SK-N-SH (cell line): ENCODE data around the gene DCAF8L2. TPM values are rescaled to one million over a fixed set of nuclear protein-coding genes. Genes with fewer than 3 reads are reported as not detected.
"Not testable (repeated sequence)": the region's sequence is repeated elsewhere in the genome, so short reads cannot be mapped to it uniquely, and the experiment has no call there.

Experiments
- CTCF ChIA-PET: fragments of 300-600, 350-600 bp; formaldehyde crosslinking; extraction: SDS; loops from one replicate; lab custom pipeline; 2021; lab: Yijun Ruan, JAX
- POLR2A ChIA-PET: fragments of 350-600 bp; sonication (Branson Sonifier 250); formaldehyde crosslinking; extraction: SDS; loops from one replicate; lab custom pipeline; 2020; ENCODE audit warnings: antibody characterized with exemption, inconsistent platforms; lab: Yijun Ruan, JAX
- DNase-seq: peaks from one replicate; pipeline ENCODE4 v3.0.0; 2012
- H2AFZ ChIP-seq: fragments of 200-600 bp; sonication (generic); 2 replicates; pipeline ENCODE4 v1.8.1; 2016; ENCODE audit warnings: antibody characterized with exemption, mild to moderate bottlenecking, low read depth
- H3F3A ChIP-seq: fragments of 200-600 bp; sonication (generic); replicated peaks from 2 replicates; pipeline ENCODE3; 2016; ENCODE audit warnings: antibody characterized with exemption, mild to moderate bottlenecking; ENCODE audit not compliant: insufficient read depth
- H3K27ac ChIP-seq, 2 experiments: fragments of 200-500 bp in 1 of 2; fragments of 200-600 bp in 1 of 2; sonication (Bioruptor generic) in 1 of 2; sonication (generic), shearing (Covaris generic) in 1 of 2; 2 replicates each; pipeline versions ENCODE4 v1.5.1 to v1.6.1; 2014 to 2016; ENCODE audit warnings: low read depth in 2 of 2, inconsistent platforms in 1 of 2, low read length in 1 of 2, mild to moderate bottlenecking in 1 of 2, mixed read lengths in 1 of 2
- H3K27me3 ChIP-seq: fragments of 200-600 bp; sonication (generic), shearing (Covaris generic); 2 replicates; pipeline ENCODE4 v1.6.1; 2016; ENCODE audit warnings: mixed run types; ENCODE audit not compliant: insufficient read depth
- H3K36me3 ChIP-seq, 2 experiments: fragments of 200-500 bp in 1 of 2; fragments of 200-600 bp in 1 of 2; sonication (Bioruptor generic) in 1 of 2; sonication (generic) in 1 of 2; replicated peaks in 1 of 2; 2 replicates each; pipeline versions ENCODE3 to v1.5.1; 2014 to 2016; ENCODE audit warnings: low read length in 1 of 2, mild to moderate bottlenecking in 1 of 2; ENCODE audit not compliant: insufficient read depth in 2 of 2, control insufficient read depth in 1 of 2
- H3K4me1 ChIP-seq, 2 experiments: fragments of 200-500 bp in 1 of 2; fragments of 200-600 bp in 1 of 2; sonication (Bioruptor generic) in 1 of 2; sonication (generic), shearing (Covaris generic) in 1 of 2; 2 replicates each; pipeline versions ENCODE4 v1.5.1 to v1.6.1; 2014 to 2016; ENCODE audit warnings: low read depth in 1 of 2, low read length in 1 of 2, mixed run types in 1 of 2; ENCODE audit not compliant: insufficient read depth in 2 of 2, control insufficient read depth in 1 of 2
- H3K4me2 ChIP-seq: fragments of 200-600 bp; sonication (generic), shearing (Covaris generic); 2 replicates; pipeline ENCODE4 v1.6.1; 2017; ENCODE audit warnings: mixed run types
- H3K4me3 ChIP-seq, 2 experiments: fragments of 200-500 bp in 1 of 2; fragments of 200-600 bp in 1 of 2; sonication (Bioruptor generic) in 1 of 2; sonication (generic), shearing (Covaris generic) in 1 of 2; 2 replicates each; pipeline versions ENCODE4 v1.5.1 to v1.8.1; 2014 to 2016; ENCODE audit warnings: low read depth in 2 of 2, inconsistent platforms in 1 of 2, low read length in 1 of 2, mild to moderate bottlenecking in 1 of 2, mixed read lengths in 1 of 2, moderate library complexity in 1 of 2
- H3K79me2 ChIP-seq: fragments of 200-600 bp; sonication (generic); 2 replicates; pipeline ENCODE4 v1.8.1; 2017; ENCODE audit warnings: mild to moderate bottlenecking; ENCODE audit not compliant: insufficient read depth
- H3K9ac ChIP-seq: fragments of 200-600 bp; sonication (generic); 2 replicates; pipeline ENCODE4 v1.6.1; 2017; ENCODE audit warnings: mixed run types
- H3K9me2 ChIP-seq: fragments of 200-600 bp; sonication (generic); 2 replicates; pipeline ENCODE4 v1.6.1; 2017; ENCODE audit warnings: mixed run types
- H3K9me3 ChIP-seq: fragments of 200-600 bp; sonication (generic); 2 replicates; pipeline ENCODE4 v1.6.1; 2017; ENCODE audit warnings: mixed run types, mild to moderate bottlenecking, moderate library complexity
- H4K20me1 ChIP-seq: fragments of 200-600 bp; sonication (generic); 2 replicates; pipeline ENCODE4 v1.6.1; 2017; ENCODE audit warnings: mild to moderate bottlenecking, mixed run types; ENCODE audit not compliant: insufficient read depth
- CHD2 ChIP-seq: fragments of 150-350 bp; IDR thresholded peaks from 2 replicates; pipeline ENCODE4 v1.6.1; 2018; ENCODE audit warnings: low read length; ENCODE audit not compliant: partially characterized antibody
- EZH2phosphoT487 ChIP-seq: fragments of 200-600 bp; sonication (generic); IDR thresholded peaks from 2 replicates; pipeline ENCODE4 v1.6.1; 2017; ENCODE audit warnings: low read depth, mixed run types, mild to moderate bottlenecking, antibody characterized with exemption, moderate library complexity, borderline replicate concordance
- FOXJ3 ChIP-seq: sonication (generic); formaldehyde crosslinking; IDR thresholded peaks from 2 replicates; pipeline ENCODE4 v1.5.1; 2020; ENCODE audit warnings: mild to moderate bottlenecking, missing genetic modification reagents
- GABPA ChIP-seq: IDR thresholded peaks from 2 replicates; pipeline ENCODE4 v1.4.0; 2012; ENCODE audit warnings: low read depth, mild to moderate bottlenecking
- GATA2 ChIP-seq: sonication (generic); formaldehyde crosslinking; IDR thresholded peaks from 2 replicates; pipeline ENCODE4 v1.5.0; 2020; ENCODE audit warnings: mild to moderate bottlenecking, missing genetic modification reagents
- JUND ChIP-seq: IDR thresholded peaks from 2 replicates; pipeline ENCODE4 v1.4.0; 2012
- MXI1 ChIP-seq: IDR thresholded peaks from 2 replicates; pipeline ENCODE4 v1.6.1; 2012; ENCODE audit warnings: mild to moderate bottlenecking, low read depth, low read length, improper control_type of control experiment
- NFIC ChIP-seq: IDR thresholded peaks from 2 replicates; pipeline ENCODE4 v1.4.0; 2012; ENCODE audit warnings: borderline replicate concordance
- NRF1 ChIP-seq: IDR thresholded peaks from 2 replicates; pipeline ENCODE4 v1.6.1; 2012; ENCODE audit warnings: low read depth, mild to moderate bottlenecking, low read length
- POLR2AphosphoS5 ChIP-seq: IDR thresholded peaks from 2 replicates; pipeline ENCODE4 v1.6.1; 2012; ENCODE audit warnings: low read depth, low read length
- RFX5 ChIP-seq: IDR thresholded peaks from 2 replicates; pipeline ENCODE4 v1.6.1; 2012; ENCODE audit warnings: mild to moderate bottlenecking, improper control_type of control experiment, low read length
- RXRA ChIP-seq: IDR thresholded peaks from 2 replicates; pipeline ENCODE4 v1.4.0; 2012; ENCODE audit warnings: low read depth, mild to moderate bottlenecking, borderline replicate concordance
- SMC3 ChIP-seq: IDR thresholded peaks from 2 replicates; pipeline ENCODE4 v1.6.1; 2012; ENCODE audit warnings: low read depth, low read length, improper control_type of control experiment
- TEAD4 ChIP-seq: IDR thresholded peaks from 2 replicates; pipeline ENCODE4 v1.4.0; 2012; ENCODE audit warnings: mild to moderate bottlenecking, borderline replicate concordance; ENCODE audit not compliant: insufficient read depth
- WGBS: methylation state at CpG from one replicate; pipeline ENCODE4 v1.1.6; 2017; ENCODE audit warnings: low lambda C conversion rate; 5-methylcytosine and 5-hydroxymethylcytosine counted together
- polyA plus RNA-seq, 3 experiments: library from polyadenylated mRNA; depleted of rRNA; stranded (reverse); fragments of >200 nt; gene quantifications; 2 replicates each; pipeline ENCODE4 v1.2.3, GENCODE V29; 2012
- TF ChIP-seq, protein P1 (sequence below): IDR thresholded peaks from 2 replicates; pipeline ENCODE4 v1.4.0; 2012; ENCODE audit warnings: low read depth, borderline replicate concordance
- TF ChIP-seq, protein P2 (sequence below): IDR thresholded peaks from 2 replicates; pipeline ENCODE4 v1.4.0; 2012; ENCODE audit warnings: low read depth, borderline replicate concordance
- TF ChIP-seq, protein P3 (sequence below): IDR thresholded peaks from 2 replicates; pipeline ENCODE4; 2012
- TF ChIP-seq, protein P4 (sequence below): IDR thresholded peaks from 2 replicates; pipeline ENCODE4 v1.6.1; 2012; ENCODE audit warnings: mild to moderate bottlenecking, low read depth, low read length, moderate library complexity
- TF ChIP-seq, protein P5 (sequence below): fragments of 150-350 bp; IDR thresholded peaks from 2 replicates; pipeline ENCODE4 v1.6.1; 2017; ENCODE audit warnings: antibody characterized with exemption, low read length, low read depth, borderline replicate concordance

Gene DCAF8L2
- 0.33 and 0.36 TPM in 2 replicates for polyA plus RNA-seq (2012; rRNA removed)
- 0.35 and 0.38 TPM in 2 replicates for polyA plus RNA-seq (2012; cell fraction: cytosol; rRNA removed)
- polyA plus RNA-seq (2012; cell fraction: nucleus; rRNA removed) = 0.25 and 0.36 TPM in 2 replicates

DNA sequence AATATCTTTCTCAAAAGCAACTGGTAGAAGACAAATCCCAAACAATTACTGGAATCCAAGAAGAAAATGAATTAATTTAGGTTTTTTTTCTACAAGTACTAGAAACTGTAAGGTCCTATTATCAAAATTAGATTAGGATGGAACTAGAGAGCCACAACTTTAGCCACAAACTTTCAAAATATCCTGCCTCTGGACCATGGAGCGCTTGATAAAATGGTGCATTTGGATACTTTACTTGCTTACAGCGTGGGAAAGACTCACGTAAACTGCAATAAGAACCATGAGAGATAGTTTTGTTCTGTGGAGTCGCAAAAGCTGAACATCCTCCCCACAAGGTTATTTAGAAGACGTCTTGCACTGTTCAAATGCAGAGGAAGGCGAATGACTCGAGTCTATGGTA, at the start of gene DCAF8L2:
DCAF8L2 (plus strand) TSS at position 301 of the 400 bp plus-strand sequence. CDS start 156,552 bp downstream, outside the sequence.
- H3K36me3 ChIP-seq = no peaks in the 10 kb centered on the region
- 0 out of 2 replicates have a peak, but pooled peaks cover 3% of the 10 kb centered on the region for H4K20me1 ChIP-seq
- no peaks in the 10 kb centered on the region for H3K27me3 ChIP-seq
- ChIA-PET CTCF (no interaction called here), POLR2A (no interaction called here)
- H3K4me2 ChIP-seq = no peak within 1 kb of the TSS
- no peak for DNase-seq
- H3K9me2 ChIP-seq = no peaks in the 10 kb centered on the region
- no peak for TF ChIP-seq TEAD4
- no peak for TF ChIP-seq POLR2AphosphoS5
- TF ChIP-seq RFX5 = no peak
- TF ChIP-seq JUND = no peak
- no peak for TF ChIP-seq GABPA
- no peak for TF ChIP-seq RXRA
- no peak for TF ChIP-seq CHD2
- TF ChIP-seq, protein P1, sequence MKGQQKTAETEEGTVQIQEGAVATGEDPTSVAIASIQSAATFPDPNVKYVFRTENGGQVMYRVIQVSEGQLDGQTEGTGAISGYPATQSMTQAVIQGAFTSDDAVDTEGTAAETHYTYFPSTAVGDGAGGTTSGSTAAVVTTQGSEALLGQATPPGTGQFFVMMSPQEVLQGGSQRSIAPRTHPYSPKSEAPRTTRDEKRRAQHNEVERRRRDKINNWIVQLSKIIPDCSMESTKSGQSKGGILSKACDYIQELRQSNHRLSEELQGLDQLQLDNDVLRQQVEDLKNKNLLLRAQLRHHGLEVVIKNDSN = no peak
- no peak for TF ChIP-seq SMC3
- TF ChIP-seq FOXJ3 = no peak
- TF ChIP-seq NRF1 = no peak
- TF ChIP-seq, protein P2, sequence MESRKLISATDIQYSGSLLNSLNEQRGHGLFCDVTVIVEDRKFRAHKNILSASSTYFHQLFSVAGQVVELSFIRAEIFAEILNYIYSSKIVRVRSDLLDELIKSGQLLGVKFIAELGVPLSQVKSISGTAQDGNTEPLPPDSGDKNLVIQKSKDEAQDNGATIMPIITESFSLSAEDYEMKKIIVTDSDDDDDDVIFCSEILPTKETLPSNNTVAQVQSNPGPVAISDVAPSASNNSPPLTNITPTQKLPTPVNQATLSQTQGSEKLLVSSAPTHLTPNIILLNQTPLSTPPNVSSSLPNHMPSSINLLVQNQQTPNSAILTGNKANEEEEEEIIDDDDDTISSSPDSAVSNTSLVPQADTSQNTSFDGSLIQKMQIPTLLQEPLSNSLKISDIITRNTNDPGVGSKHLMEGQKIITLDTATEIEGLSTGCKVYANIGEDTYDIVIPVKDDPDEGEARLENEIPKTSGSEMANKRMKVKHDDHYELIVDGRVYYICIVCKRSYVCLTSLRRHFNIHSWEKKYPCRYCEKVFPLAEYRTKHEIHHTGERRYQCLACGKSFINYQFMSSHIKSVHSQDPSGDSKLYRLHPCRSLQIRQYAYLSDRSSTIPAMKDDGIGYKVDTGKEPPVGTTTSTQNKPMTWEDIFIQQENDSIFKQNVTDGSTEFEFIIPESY = no peak
- TF ChIP-seq, protein P3, sequence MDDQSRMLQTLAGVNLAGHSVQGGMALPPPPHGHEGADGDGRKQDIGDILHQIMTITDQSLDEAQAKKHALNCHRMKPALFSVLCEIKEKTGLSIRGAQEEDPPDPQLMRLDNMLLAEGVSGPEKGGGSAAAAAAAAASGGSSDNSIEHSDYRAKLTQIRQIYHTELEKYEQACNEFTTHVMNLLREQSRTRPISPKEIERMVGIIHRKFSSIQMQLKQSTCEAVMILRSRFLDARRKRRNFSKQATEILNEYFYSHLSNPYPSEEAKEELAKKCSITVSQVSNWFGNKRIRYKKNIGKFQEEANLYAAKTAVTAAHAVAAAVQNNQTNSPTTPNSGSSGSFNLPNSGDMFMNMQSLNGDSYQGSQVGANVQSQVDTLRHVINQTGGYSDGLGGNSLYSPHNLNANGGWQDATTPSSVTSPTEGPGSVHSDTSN = no peak
- no peak for TF ChIP-seq NFIC
- TF ChIP-seq, protein P4, sequence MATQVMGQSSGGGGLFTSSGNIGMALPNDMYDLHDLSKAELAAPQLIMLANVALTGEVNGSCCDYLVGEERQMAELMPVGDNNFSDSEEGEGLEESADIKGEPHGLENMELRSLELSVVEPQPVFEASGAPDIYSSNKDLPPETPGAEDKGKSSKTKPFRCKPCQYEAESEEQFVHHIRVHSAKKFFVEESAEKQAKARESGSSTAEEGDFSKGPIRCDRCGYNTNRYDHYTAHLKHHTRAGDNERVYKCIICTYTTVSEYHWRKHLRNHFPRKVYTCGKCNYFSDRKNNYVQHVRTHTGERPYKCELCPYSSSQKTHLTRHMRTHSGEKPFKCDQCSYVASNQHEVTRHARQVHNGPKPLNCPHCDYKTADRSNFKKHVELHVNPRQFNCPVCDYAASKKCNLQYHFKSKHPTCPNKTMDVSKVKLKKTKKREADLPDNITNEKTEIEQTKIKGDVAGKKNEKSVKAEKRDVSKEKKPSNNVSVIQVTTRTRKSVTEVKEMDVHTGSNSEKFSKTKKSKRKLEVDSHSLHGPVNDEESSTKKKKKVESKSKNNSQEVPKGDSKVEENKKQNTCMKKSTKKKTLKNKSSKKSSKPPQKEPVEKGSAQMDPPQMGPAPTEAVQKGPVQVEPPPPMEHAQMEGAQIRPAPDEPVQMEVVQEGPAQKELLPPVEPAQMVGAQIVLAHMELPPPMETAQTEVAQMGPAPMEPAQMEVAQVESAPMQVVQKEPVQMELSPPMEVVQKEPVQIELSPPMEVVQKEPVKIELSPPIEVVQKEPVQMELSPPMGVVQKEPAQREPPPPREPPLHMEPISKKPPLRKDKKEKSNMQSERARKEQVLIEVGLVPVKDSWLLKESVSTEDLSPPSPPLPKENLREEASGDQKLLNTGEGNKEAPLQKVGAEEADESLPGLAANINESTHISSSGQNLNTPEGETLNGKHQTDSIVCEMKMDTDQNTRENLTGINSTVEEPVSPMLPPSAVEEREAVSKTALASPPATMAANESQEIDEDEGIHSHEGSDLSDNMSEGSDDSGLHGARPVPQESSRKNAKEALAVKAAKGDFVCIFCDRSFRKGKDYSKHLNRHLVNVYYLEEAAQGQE = no peak
- TF ChIP-seq MXI1 = no peak
- TF ChIP-seq, protein P5, sequence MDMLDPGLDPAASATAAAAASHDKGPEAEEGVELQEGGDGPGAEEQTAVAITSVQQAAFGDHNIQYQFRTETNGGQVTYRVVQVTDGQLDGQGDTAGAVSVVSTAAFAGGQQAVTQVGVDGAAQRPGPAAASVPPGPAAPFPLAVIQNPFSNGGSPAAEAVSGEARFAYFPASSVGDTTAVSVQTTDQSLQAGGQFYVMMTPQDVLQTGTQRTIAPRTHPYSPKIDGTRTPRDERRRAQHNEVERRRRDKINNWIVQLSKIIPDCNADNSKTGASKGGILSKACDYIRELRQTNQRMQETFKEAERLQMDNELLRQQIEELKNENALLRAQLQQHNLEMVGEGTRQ = no peak
- TF ChIP-seq GATA2 = no peak
- no peak for TF ChIP-seq EZH2phosphoT487
- TF ChIP-seq, all 33 proteins: peak for 0
- Histone ChIP-seq H3K4me3 (no peak within 1 kb of the TSS), H3K27ac (no peak within 1 kb of the TSS), H3K4me1 (no peaks in the 10 kb centered on the region), H3K9ac (no peak within 1 kb of the TSS), H3F3A (no peaks in the 10 kb centered on the region), H2AFZ (no peak within 1 kb of the TSS), H3K79me2 (no peaks in the 10 kb centered on the region), H3K9me3 (no peaks in the 10 kb centered on the region)
- WGBS = 11% methylated on average over 7 of the region's 7 CpGs

DNA sequence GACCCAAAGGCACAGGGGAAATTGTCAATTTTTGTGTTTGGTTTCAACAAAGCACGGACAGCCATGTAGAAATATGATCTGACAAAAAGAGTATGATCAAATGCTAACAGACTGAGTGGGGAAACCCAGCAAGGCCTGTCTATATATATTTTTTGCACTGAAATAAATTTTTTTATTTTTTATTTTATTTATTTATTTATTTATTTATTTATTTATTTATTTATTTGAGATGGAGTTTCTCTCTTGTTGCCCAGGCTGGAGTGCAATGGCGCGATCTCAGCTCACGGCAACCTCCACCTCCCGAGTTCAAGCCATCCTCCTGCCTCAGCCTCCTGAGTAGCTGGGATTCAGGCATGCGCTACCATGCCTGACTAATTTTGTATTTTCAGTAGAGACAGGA, 49.0 kb upstream of the DCAF8L2 start:
- H4K20me1 ChIP-seq, H3K79me2 ChIP-seq, CTCF ChIA-PET, H3K9ac ChIP-seq, H3K4me2 ChIP-seq, H3K4me3 ChIP-seq, H3K9me2 ChIP-seq, H3F3A ChIP-seq, H3K4me1 ChIP-seq, DNase-seq, H2AFZ ChIP-seq, H3K27me3 ChIP-seq, H3K36me3 ChIP-seq, POLR2A ChIA-PET, H3K9me3 ChIP-seq, H3K27ac ChIP-seq: not testable (repeated sequence)
- WGBS = 66% methylated on average over 6 of the region's 6 CpGs
